Body of pancreas (tissue), 4 donors: ENCODE data around the gene PKP3. TPM values are rescaled to one million over a fixed set of nuclear protein-coding genes. Genes with fewer than 3 reads are reported as not detected.
A peak's percentile ranks its signal among the peaks of the same experiment; 100 is the strongest.

Experiments
- ATAC-seq: fragments of 150-250 bp; one replicate; pipeline ENCODE4 v1.9.1; 2016
- DNase-seq, 4 donors: peaks; one replicate each; pipeline ENCODE4 v3.0.0-alpha.2; 2019
- H3K27ac ChIP-seq, 4 donors: fragments of 200-600 bp; sonication (generic); 1 replicate in 3 of 4; 2 replicates in 1 of 4; pipeline versions ENCODE4 v1.5.1 to v1.6.1; 2016 to 2019; ENCODE audit warnings: mild to moderate bottlenecking in 1 of 4, mixed read lengths in 1 of 4, moderate library complexity in 1 of 4
- H3K27me3 ChIP-seq, 2 donors: fragments of 200-600 bp; sonication (generic); one replicate each; pipeline ENCODE4 v1.6.0; 2016; ENCODE audit warnings: mild to moderate bottlenecking in 1 of 2
- H3K36me3 ChIP-seq, 2 donors: fragments of 200-600 bp; sonication (generic); replicated peaks in 1 of 2; 2 replicates each; pipeline ENCODE4 v1.5.1; 2016; ENCODE audit warnings: low read depth in 2 of 2; ENCODE audit not compliant: insufficient read depth in 1 of 2
- H3K4me1 ChIP-seq: fragments of 200-600 bp; sonication (generic); one replicate; pipeline ENCODE4 v1.6.0; 2016
- H3K4me3 ChIP-seq, 2 donors: fragments of 200-600 bp; sonication (generic); 1 replicate in 1 of 2; 2 replicates in 1 of 2; pipeline ENCODE4 v1.5.1; 2016 to 2019
- H3K9me3 ChIP-seq, 3 donors: fragments of 200-600 bp; sonication (generic); 1 replicate in 2 of 3; 2 replicates in 1 of 3; pipeline ENCODE4 v1.5.1; 2016
- POLR2A ChIP-seq, 3 donors: fragments of 450-650 bp; IDR thresholded peaks; one replicate each; pipeline ENCODE4 v1.6.1; 2016; ENCODE audit warnings: antibody characterized with exemption in 3 of 3, mild to moderate bottlenecking in 2 of 3
- WGBS, 2 donors: methylation state at CpG; one replicate each; pipeline ENCODE4 v1.1.5; 2017; 5-methylcytosine and 5-hydroxymethylcytosine counted together
- intact Hi-C: fragments of 100-400 bp; cut with DNase I; formaldehyde crosslinking; loops from one replicate; pipeline ENCODE4 v1.15.1; 2023
- total RNA-seq, 2 donors: library from RNA; depleted of rRNA; stranded (reverse); fragments of >200 nt; gene quantifications; one replicate each; pipeline ENCODE4 v1.1.0, GENCODE V29; 2016
- TF ChIP-seq, protein P1 (sequence below), 7 experiments: fragments of 450-650 bp in 4 of 7; fragments of 200-600 bp in 3 of 7; sonication (generic) in 3 of 7; IDR thresholded peaks; one replicate each; pipeline ENCODE4 v1.5.1; 2016 to 2019; ENCODE audit warnings: antibody characterized with exemption in 7 of 7

PKP3 gene
- total RNA-seq, 2 donors from 2014 or later, result 46.2 to 48.8 TPM

DNA sequence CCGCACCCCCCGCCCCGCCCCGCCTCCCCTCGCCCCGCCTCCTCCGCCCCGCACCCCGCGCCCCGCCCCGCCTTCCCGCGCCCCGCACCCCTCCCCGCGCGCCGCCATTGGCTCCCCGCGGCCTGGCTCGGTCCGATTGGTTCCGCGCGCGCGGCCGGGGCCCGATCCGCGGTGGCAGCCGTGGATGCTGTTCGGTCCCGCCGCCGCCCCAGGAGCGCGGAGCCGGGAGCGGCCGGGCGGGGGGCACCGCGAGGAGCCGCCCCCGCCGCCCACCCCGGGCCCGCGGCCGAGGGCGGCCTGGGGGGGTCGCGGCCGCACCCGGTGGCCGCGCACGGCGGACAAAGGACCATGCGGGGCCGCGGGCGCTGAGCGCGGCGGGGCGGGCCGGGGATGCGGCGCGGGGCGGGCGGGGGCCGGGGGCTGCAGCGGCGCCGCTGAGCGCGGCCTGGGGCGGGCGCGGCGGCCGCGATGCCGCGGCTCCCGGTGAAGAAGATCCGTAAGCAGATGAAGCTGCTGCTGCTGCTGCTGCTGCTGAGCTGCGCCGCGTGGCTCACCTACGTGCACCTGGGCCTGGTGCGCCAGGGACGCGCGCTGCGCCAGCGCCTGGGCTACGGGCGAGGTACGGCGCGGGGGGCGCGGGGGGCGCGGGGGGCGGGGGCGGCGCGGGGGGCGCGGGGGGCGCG lies 24.5 kb upstream of the PKP3 start, which contains the start of gene B4GALNT4:
Gene B4GALNT4 (plus strand): TSS at position 164 of the 683 bp plus-strand sequence. CDS start 305 bp downstream, at position 469.
- Histone ChIP-seq H3K27ac (no peak within 1 kb of the TSS), H3K27me3 (peaks cover 0 to 5% of the 10 kb centered on the region in 2 donors), H3K9me3 (no peaks in the 10 kb centered on the region), H3K4me3 (no peak within 1 kb of the TSS), H3K36me3 (no peaks in the 10 kb centered on the region), H3K4me1 (peaks cover 6% of the 10 kb centered on the region)
- ATAC-seq (peak; percentile 48), DNase-seq (peak in 1 of 4 donors; percentile 35)
- intact Hi-C loops, result loop anchor here (10.0 kb wide), 1 partner anchor 135 kb away; the partner anchor contains the start of genes PSMD13 and SIRT3
- no peak for TF ChIP-seq POLR2A (IDR thresholded peaks at IDR 0.05)
- TF ChIP-seq, protein P1, sequence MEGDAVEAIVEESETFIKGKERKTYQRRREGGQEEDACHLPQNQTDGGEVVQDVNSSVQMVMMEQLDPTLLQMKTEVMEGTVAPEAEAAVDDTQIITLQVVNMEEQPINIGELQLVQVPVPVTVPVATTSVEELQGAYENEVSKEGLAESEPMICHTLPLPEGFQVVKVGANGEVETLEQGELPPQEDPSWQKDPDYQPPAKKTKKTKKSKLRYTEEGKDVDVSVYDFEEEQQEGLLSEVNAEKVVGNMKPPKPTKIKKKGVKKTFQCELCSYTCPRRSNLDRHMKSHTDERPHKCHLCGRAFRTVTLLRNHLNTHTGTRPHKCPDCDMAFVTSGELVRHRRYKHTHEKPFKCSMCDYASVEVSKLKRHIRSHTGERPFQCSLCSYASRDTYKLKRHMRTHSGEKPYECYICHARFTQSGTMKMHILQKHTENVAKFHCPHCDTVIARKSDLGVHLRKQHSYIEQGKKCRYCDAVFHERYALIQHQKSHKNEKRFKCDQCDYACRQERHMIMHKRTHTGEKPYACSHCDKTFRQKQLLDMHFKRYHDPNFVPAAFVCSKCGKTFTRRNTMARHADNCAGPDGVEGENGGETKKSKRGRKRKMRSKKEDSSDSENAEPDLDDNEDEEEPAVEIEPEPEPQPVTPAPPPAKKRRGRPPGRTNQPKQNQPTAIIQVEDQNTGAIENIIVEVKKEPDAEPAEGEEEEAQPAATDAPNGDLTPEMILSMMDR (IDR thresholded peaks at IDR 0.05), result no peak
- WGBS, 2 donors, result 1% methylated on average over 32 of the region's 118 CpGs; no CpG with 5 or more reads in 1 of the 2 donors

- Histone ChIP-seq H3K36me3 (no peaks in the 10 kb centered on the region), H3K27me3 (peaks cover 0 to 5% of the 10 kb centered on the region in 2 donors), H3K4me3 (no peak overlapping the region), H3K4me1 (peaks cover 6% of the 10 kb centered on the region), H3K27ac (no peak overlapping the region), H3K9me3 (no peaks in the 10 kb centered on the region)
- intact Hi-C loops, result no loop called here
- 36 to 68% methylated on average over 10 to 38 of the region's 42 CpGs for WGBS, 2 donors
- TF ChIP-seq, protein P1 (IDR thresholded peaks at IDR 0.05), result no peak
- TF ChIP-seq POLR2A (IDR thresholded peaks at IDR 0.05), result no peak
- DNase-seq (no peak), ATAC-seq (no peak)
These were observed 23.7 kb upstream of the PKP3 start for GRCh38 chr11:370070-370941.

- DNase-seq (no peak), ATAC-seq (no peak)
- no peak overlapping the region for H3K27ac ChIP-seq
- intact Hi-C loops, result no loop called here
- no peak overlapping the region for H3K4me3 ChIP-seq
- H3K9me3 ChIP-seq, result no peaks in the 10 kb centered on the region
- 76 to 91% methylated on average over 4 to 5 of the region's 5 CpGs for WGBS, 2 donors
- H3K27me3 ChIP-seq, result peaks cover 0 to 5% of the 10 kb centered on the region in 2 donors
- H3K4me1 ChIP-seq, result peaks cover 6% of the 10 kb centered on the region
- no peak for TF ChIP-seq POLR2A (IDR thresholded peaks at IDR 0.05)
- TF ChIP-seq, protein P1 (IDR thresholded peaks at IDR 0.05), result no peak
- no peaks in the 10 kb centered on the region for H3K36me3 ChIP-seq
These were observed 23.0 kb upstream of the PKP3 start for GRCh38 chr11:371051-371450.

- ATAC-seq (no peak), DNase-seq (no peak)
- 81% methylated on average over 15 to 18 of the region's 19 CpGs for WGBS, 2 donors
- TF ChIP-seq, protein P1 (IDR thresholded peaks at IDR 0.05), result no peak
- no peak for TF ChIP-seq POLR2A (IDR thresholded peaks at IDR 0.05)
- H3K27me3 ChIP-seq, result peaks cover 0 to 5% of the 10 kb centered on the region in 2 donors
- no peaks in the 10 kb centered on the region for H3K36me3 ChIP-seq
- intact Hi-C loops, result no loop called here
- H3K9me3 ChIP-seq, result no peaks in the 10 kb centered on the region
- peaks cover 6% of the 10 kb centered on the region for H3K4me1 ChIP-seq
- H3K27ac ChIP-seq, result no peak overlapping the region
- no peak overlapping the region for H3K4me3 ChIP-seq
These were observed 22.1 kb upstream of the PKP3 start for GRCh38 chr11:371716-372590.
